NCI-H510A treated with DMSO at 0.1 percent for 48 hours (cell line): ENCODE data around the gene THBS2.
"Not testable (repeated sequence)": the region's sequence is repeated elsewhere in the genome, so short reads cannot be mapped to it uniquely, and the experiment has no call there.

Experiments used
- DNase-seq: peaks from one replicate; lab custom pipeline; 2025; lab: John Stamatoyannopoulos, UW

Gene THBS2

DNA sequence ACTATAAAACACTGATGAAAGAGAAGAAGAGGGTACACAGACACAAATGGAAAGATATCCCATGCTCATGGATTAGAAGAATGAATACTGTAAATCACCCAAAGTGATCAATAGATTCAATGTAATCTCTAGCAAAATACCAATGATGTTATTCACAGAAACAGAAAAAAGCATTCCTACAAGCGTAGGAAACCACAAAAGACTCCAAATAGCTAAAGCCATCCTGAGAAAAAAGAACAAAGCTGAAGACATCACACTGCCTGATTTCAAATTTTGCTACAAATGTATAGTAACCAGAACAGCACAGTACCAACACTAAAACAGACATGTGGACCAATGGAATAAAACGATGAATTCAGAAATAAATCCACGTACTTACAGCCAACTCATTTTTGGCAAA, 43.0 kb downstream of the THBS2 start:
- DNase-seq, result no peak

- no peak for DNase-seq
These were observed 45.6 kb downstream of the THBS2 start for GRCh38 chr6:169208011-169208410.

- no peak for DNase-seq
These were observed 46.2 kb downstream of the THBS2 start for GRCh38 chr6:169207482-169207881.

DNA sequence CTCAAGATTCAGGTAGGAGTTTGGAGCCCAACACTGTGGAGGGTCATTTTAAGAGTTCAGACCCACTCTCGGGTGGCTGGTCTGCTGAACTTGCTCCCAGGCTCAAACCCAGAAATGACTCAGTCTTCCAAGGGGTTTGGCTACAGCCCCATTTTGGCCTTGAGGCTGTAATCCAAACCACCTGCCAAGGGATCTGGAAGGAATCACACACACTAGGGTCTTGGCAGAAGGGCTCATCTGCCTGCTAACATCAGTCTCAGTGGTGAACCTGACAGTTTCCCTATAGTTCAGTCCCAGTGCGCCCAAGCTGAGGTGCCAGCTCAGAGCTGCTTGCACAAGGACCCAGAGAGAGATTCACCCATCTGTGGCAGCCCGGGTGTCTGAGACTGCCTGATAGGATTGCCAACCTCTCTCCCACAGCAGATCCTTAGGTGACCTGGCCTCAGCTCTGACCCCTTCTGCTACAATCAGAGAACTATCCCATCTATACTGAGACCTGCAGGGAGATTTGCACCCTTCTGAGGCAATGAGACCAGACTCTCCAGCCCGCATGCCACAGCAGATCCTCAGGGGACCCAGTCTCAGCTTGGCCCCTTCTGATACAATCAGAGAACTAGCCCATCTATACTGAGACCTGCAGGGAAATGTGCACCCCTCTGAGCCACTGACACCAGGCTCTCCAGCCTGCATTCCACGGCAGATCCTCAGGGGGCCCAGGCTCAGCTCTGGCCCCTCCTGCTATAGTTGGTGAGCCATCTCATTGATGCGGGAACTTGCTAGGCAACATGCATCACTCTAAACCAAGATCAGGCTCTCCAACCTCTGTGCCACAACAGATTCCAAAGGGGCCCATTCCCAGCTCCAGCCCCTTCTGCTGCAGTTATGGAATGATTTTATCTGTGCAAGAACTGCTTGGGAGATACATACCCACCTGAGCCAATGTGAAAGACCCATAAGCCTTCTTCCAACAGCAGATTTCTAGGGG, 48.2 kb downstream of the THBS2 start:
- DNase-seq, result no peak

- DNase-seq, result no peak
These were observed 49.5 kb downstream of the THBS2 start for GRCh38 chr6:169204167-169204566.

GRCh38 chr6:169201985-169202384, 51.7 kb downstream of the THBS2 start:
- DNase-seq, result no peak

- DNase-seq, result no peak
These were observed 52.6 kb downstream of the THBS2 start for GRCh38 chr6:169200893-169201514.

- DNase-seq, result no peak
These were observed 53.9 kb downstream of the THBS2 start for GRCh38 chr6:169199625-169200335.

- DNase-seq, result no peak
These were observed 54.8 kb downstream of the THBS2 start for GRCh38 chr6:169198885-169199284.

- not testable (repeated sequence) for DNase-seq
These were observed 55.7 kb downstream of the THBS2 start for GRCh38 chr6:169197929-169198328.

- DNase-seq, result not testable (repeated sequence)
These were observed 57.4 kb downstream of the THBS2 start for GRCh38 chr6:169196279-169196678.

- no peak for DNase-seq
These were observed 58.9 kb downstream of the THBS2 start for GRCh38 chr6:169194737-169195136.

GRCh38 chr6:169190970-169191369, 62.7 kb downstream of the THBS2 start:
- no peak for DNase-seq

GRCh38 chr6:169190144-169190584, 63.5 kb downstream of the THBS2 start:
- no peak for DNase-seq

DNA sequence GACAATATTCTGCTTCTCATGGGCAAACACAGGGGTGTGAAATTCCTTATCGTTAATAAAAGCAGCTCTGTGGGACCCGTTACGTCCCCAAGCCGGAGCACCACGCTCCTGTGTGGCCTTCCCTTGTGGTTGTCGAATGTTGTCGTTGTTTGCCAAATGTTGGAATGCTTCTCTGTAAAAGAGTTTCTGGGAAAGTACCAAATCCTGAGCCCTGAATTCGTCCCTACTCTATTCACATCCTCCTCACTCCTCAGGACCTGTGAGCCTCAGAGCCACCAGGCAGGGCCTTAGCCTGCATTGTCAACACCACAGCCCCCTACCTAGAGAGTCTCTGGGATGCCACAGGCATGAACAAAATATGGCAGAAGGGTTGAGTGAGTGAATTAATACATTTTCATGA, 64.0 kb downstream of the THBS2 start:
- DNase-seq, result no peak

DNA sequence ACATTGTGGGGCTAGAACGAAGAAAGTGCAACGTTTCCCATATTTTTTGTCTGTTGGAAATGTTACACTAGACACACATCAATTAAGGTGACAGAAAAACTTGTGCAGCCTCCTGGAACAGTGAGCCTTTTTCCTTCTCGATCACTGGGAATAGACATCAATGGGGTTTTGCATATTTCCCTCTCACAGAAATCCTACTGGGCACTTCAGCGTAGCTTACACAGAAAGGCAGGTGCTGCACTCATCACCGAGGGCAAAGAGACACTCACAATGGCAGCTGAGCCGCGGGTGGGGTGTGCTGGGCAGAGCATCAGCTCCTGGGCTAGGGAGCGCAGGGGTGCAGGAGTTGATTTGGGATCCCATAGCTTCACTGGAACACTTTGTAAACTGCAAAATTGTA, 64.5 kb downstream of the THBS2 start:
- DNase-seq, result peak; percentile 6

DNA sequence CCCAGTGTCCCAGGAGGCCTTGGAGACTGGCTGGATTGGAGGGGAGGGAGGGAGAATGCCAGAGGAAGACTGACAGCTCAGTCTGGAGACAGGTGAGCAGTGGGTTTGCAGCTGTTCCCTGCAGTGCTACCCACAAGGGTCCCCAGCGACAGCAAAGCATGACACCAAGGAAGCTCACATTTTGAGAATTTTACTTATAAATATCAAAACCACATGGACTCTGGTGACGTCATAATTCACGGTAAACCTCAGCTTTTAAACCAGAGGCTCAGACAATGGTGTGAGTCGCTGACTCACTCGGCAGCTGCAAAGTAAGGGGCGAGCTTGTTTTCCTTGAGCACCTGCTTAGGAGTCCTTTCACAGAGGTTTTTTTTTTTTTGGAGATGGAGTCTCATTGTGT, 65.2 kb downstream of the THBS2 start:
- no peak for DNase-seq

- no peak for DNase-seq
These were observed 65.6 kb downstream of the THBS2 start for GRCh38 chr6:169188051-169188470.

- DNase-seq, result no peak
These were observed 67.0 kb downstream of the THBS2 start for GRCh38 chr6:169186496-169187169.

- no peak for DNase-seq
These were observed 67.8 kb downstream of the THBS2 start for GRCh38 chr6:169185692-169186485.

DNA sequence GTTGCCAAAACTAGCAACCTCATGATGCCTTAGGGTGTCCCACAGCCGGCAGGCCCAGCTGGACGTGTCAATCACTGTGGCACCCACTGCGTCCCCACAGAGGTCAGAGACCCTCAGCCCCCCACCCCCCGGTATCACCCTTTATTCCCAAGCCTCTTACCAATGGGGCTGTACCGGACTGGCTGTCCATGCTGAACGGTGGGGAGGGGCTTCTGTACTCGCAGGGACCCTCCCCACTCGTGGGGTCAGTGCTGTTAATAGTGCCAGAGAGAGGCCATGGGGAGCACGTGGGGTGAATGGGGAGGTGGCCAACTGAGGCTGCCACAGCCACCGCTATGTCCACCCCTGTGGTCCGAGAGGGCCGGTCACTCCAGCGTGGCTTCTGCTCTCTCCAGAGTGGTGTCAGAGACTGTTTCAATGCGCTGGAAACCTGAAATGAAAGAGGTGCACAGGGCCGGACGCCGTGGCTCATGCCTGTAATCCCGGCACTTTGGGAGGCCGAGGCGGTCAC, 68.6 kb downstream of the THBS2 start:
- no peak for DNase-seq
